Gastrocnemius medialis (tissue), 4 donors: Measurements from ENCODE around the gene IGSF8. TPM values are rescaled to one million over a fixed set of nuclear protein-coding genes. Genes with fewer than 3 reads are reported as not detected.
A peak's percentile ranks its signal among the peaks of the same experiment; 100 is the strongest.

Source experiments
- ATAC-seq, 2 donors: fragments of 150-250 bp; one replicate each; pipeline ENCODE4 v1.9.1; 2016
- DNase-seq, 2 donors: peaks; one replicate each; pipeline ENCODE4 v3.0.0-alpha.2; 2019
- H3K27ac ChIP-seq, 4 donors: fragments of 200-600 bp; sonication (generic); 1 replicate in 1 of 4; 2 replicates in 3 of 4; pipeline ENCODE4 v1.5.1; 2016 to 2018; ENCODE audit warnings: mild to moderate bottlenecking in 2 of 4, moderate library complexity in 1 of 4
- H3K27me3 ChIP-seq, 3 donors: fragments of 200-600 bp; sonication (generic) in 2 of 3; 1 replicate in 1 of 3; 2 replicates in 2 of 3; pipeline versions ENCODE4 v1.5.1 to v1.6.0; 2016 to 2019; ENCODE audit warnings: mild to moderate bottlenecking in 1 of 3, moderate library complexity in 1 of 3
- H3K36me3 ChIP-seq, 2 donors: fragments of 200-600 bp; sonication (generic) in 1 of 2; one replicate each; pipeline ENCODE4 v1.5.1; 2017 to 2018
- H3K4me1 ChIP-seq, 2 donors: fragments of 200-600 bp; sonication (generic) in 1 of 2; one replicate each; pipeline ENCODE4 v1.5.1; 2016 to 2017; ENCODE audit warnings: mild to moderate bottlenecking in 2 of 2
- H3K4me3 ChIP-seq, 4 donors: fragments of 200-600 bp; sonication (generic) in 3 of 4; 1 replicate in 1 of 4; 2 replicates in 3 of 4; pipeline ENCODE4 v1.5.1; 2016 to 2019; ENCODE audit warnings: mild to moderate bottlenecking in 2 of 4
- H3K9me3 ChIP-seq, 3 donors: fragments of 200-600 bp; sonication (generic) in 2 of 3; 1 replicate in 1 of 3; 2 replicates in 2 of 3; pipeline ENCODE4 v1.5.1; 2016 to 2019
- CTCF ChIP-seq, 5 experiments: fragments of 450-650 bp in 3 of 5; fragments of 200-600 bp in 2 of 5; sonication (generic) in 2 of 5; IDR thresholded peaks in 4 of 5; conservative IDR thresholded peaks in 1 of 5; 1 replicate in 4 of 5; 2 replicates in 1 of 5; pipeline ENCODE4 v1.5.1; 2016 to 2019; ENCODE audit warnings: antibody characterized with exemption in 5 of 5, mild to moderate bottlenecking in 3 of 5, moderate library complexity in 3 of 5
- POLR2A ChIP-seq, 2 donors: fragments of 450-650 bp; IDR thresholded peaks; one replicate each; pipeline ENCODE4 v1.6.1; 2017; ENCODE audit warnings: antibody characterized with exemption in 2 of 2, mild to moderate bottlenecking in 2 of 2, moderate library complexity in 2 of 2
- in situ Hi-C, 4 donors: fragments of 200-750 bp; cut with MboI; loops; one replicate each; pipeline versions ENCODE4 v1.15.0 to v1.8.0; 2017; ENCODE audit warnings: low sequenced_read_pairs in 4 of 4
- intact Hi-C: fragments of 100-400 bp; cut with DNase I; formaldehyde crosslinking; loops from one replicate; pipeline ENCODE4 v1.15.1; 2023; ENCODE audit warnings: low total_unique reads
- total RNA-seq, 4 donors: library from RNA; depleted of rRNA; stranded (reverse); fragments of >200 nt; gene quantifications; one replicate each; pipeline versions ENCODE4 v1.1.0 to v1.2.3, GENCODE V29; 2016

The IGSF8 gene
- total RNA-seq, 4 donors from 2014 or later, result 3.4 to 12.8 (median 8.7) TPM

- peaks cover 8 to 73% of the 10 kb centered on the region in 2 donors for H3K36me3 ChIP-seq
- H3K27me3 ChIP-seq, result no peaks in the 10 kb centered on the region
- peak in 1 of 2 donors; percentile 53 for DNase-seq
- H3K4me3 ChIP-seq, result no peak overlapping the region
- in situ Hi-C loops (no loop called here), intact Hi-C loops (no loop called here)
- H3K27ac ChIP-seq, result peak overlapping the region; percentile 92 to 100 (median 98)
- H3K4me1 ChIP-seq, result peaks cover 65 to 73% of the 10 kb centered on the region in 2 donors
- no peak for ATAC-seq
- no peaks in the 10 kb centered on the region for H3K9me3 ChIP-seq
- TF ChIP-seq POLR2A (IDR thresholded peaks at IDR 0.05) (no peak), CTCF (IDR thresholded peaks at IDR 0.05 in 4 of 5, conservative IDR thresholded peaks at IDR 0.05 in 1 of 5) (no peak)
Observed at GRCh38 chr1:160134791-160135572, 36.6 kb upstream of the IGSF8 start.

DNA sequence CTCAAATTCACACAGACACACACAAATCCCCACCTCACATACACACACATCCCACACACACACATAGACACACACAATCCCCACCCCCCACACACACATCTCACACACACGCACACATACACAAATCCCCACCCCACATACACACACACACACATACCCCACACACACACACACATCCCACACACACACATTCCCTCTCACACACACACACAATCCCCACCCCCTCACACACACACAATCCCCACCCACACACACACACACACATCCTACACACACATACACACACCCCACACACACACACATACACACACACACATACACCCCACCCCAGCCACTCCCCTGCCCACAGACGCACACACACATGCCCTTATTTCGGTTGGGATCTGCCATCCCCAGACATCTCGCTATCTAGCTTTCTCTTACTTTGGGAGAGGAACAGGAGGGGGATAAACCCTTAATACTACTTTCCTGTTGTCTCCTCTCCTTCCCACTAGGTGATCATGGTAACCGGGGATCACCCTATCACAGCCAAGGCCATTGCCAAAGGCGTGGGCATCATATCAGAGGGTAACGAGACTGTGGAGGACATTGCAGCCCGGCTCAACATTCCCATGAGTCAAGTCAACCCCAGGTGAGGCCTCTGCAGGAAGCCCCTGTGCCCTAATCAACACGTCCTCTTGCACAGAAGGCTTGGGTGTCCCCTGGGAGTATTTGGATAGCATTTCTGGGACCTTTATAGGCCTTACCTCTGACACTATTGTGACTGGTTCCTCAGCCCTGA lies 35.8 kb upstream of the IGSF8 start:
- intact Hi-C loops, result no loop called here
- Histone ChIP-seq H3K27ac (peak overlapping the region; percentile 92 to 100 (median 98)), H3K4me1 (peaks cover 73 to 77% of the 10 kb centered on the region in 2 donors), H3K9me3 (no peaks in the 10 kb centered on the region), H3K27me3 (no peaks in the 10 kb centered on the region), H3K36me3 (peaks cover 8 to 72% of the 10 kb centered on the region in 2 donors), H3K4me3 (no peak overlapping the region)
- in situ Hi-C loops, result no loop called here
- ATAC-seq (no peak), DNase-seq (peak in 1 of 2 donors; percentile 52)
- TF ChIP-seq POLR2A (IDR thresholded peaks at IDR 0.05) (no peak), CTCF (IDR thresholded peaks at IDR 0.05 in 4 of 5, conservative IDR thresholded peaks at IDR 0.05 in 1 of 5) (no peak)

DNA sequence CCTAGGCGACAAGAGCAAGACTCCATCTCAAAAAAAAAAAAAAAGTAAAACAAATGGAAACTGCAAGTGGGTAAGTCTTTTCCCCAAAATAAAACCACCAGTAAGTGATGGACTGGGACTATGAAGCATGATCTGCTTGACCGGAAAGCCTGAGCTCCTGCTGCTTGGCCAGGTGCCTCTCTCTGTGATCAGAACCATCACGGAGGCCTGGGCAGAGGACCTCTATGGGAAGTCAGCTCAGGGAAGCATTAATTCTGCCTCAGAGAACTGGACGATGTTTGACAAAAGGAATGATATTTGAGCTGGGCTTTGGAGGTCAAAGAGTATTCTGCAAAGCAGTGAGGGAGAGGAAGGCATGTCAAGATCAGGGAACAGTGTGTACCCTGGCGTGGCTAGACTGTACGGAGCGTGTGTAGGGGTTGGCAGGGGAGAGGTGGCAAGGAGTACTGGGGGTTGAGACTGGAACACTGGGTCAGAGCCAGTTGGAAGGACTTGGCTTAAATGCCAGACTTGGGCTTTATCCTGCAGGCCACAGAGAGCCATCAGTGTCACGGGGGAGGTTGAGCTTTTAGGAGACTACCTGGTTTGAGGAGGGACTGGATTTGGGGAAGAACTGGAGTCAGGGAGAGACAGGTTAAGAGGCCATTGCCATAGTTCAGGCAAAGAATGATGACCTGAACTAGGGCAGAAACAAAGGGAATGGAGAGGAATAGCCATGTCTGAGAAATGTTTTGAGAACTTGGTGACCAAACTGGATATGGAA lies 33.6 kb upstream of the IGSF8 start:
- TF ChIP-seq POLR2A (IDR thresholded peaks at IDR 0.05), result peak; percentile 55 to 71
- no peak for TF ChIP-seq CTCF (IDR thresholded peaks at IDR 0.05 in 4 of 5, conservative IDR thresholded peaks at IDR 0.05 in 1 of 5)
- intact Hi-C loops (no loop called here), in situ Hi-C loops (no loop called here)
- Histone ChIP-seq H3K4me3 (peak overlapping the region in 2 of 4 donors; percentile 4 to 35), H3K27me3 (no peaks in the 10 kb centered on the region), H3K9me3 (no peaks in the 10 kb centered on the region), H3K36me3 (peaks cover 0 to 69% of the 10 kb centered on the region in 2 donors), H3K4me1 (peaks cover 83 to 85% of the 10 kb centered on the region in 2 donors), H3K27ac (peak overlapping the region; percentile 92 to 100 (median 98))
- DNase-seq (peak; percentile 95 to 98), ATAC-seq (peak; percentile 61 to 62)

GRCh38 chr1:160130939-160131338 lies 32.5 kb upstream of the IGSF8 start:
- TF ChIP-seq POLR2A (IDR thresholded peaks at IDR 0.05), result peak in 1 of 2 donors; percentile 33
- TF ChIP-seq CTCF (IDR thresholded peaks at IDR 0.05 in 4 of 5, conservative IDR thresholded peaks at IDR 0.05 in 1 of 5), result no peak
- intact Hi-C loops (no loop called here), in situ Hi-C loops (no loop called here)
- H3K4me1 ChIP-seq, result peaks cover 86 to 87% of the 10 kb centered on the region in 2 donors
- H3K36me3 ChIP-seq, result peaks cover 0 to 69% of the 10 kb centered on the region in 2 donors
- H3K27me3 ChIP-seq, result no peaks in the 10 kb centered on the region
- H3K4me3 ChIP-seq, result peak overlapping the region in 2 of 4 donors; percentile 38 to 41
- H3K27ac ChIP-seq, result peak overlapping the region; percentile 92 to 100 (median 98)
- peak in 1 of 2 donors; percentile 19 for ATAC-seq
- no peak for DNase-seq
- no peaks in the 10 kb centered on the region for H3K9me3 ChIP-seq
